HG02938 (cell line): ENCODE results near the gene SPRR1A.

Experiments used
- ATAC-seq: cut with Tn5 transposase; IDR thresholded peaks from one replicate; pipeline ENCODE4 v1.9.1; 2021; ENCODE audit warnings: mild to moderate bottlenecking, moderate library complexity; ENCODE audit not compliant: unreplicated experiment

Gene SPRR1A

DNA sequence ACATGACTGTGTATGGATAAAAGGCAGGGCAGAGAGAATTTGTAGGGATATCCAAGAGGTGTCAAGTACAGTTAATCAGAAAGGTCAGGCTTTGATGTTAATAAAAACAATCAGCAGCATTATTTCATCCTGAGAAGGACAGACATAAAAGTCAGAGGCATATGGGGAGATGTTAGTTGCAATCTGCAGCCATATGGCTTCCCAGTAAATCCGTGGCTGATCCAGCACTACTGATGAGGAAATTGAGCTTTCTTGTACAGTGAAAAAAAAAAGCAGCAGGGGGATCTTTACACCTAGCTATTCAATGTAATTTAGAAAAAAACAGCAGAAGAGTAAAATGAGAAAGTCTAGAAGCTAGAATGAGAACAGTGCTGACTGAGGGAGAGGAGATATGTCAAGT is 44.9 kb downstream of the SPRR1A start:
- ATAC-seq: no peak

DNA sequence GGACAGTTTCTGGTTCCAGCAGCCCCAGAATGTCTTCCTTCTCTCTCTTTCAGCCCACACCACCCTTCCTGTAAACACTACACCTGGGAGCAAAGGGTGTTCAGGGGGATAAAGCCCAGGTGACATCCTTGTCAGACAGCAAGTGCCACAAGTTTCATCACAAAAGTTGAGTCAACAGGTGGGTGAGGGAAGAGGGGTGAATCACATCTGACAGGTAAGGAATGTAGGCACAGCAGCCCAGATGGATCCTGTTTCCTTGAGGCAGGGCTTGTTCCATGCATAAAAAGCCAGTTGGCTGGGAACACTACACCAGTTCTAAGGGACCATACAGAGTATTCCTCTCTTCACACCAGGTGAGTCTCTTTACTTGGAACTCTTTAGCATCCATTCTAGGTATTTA is 47.0 kb downstream of the SPRR1A start, which contains the start of gene SPRR1B:
Gene SPRR1B (plus strand): TSS at position 309 of the 400 bp plus-strand sequence. CDS start 1,143 bp downstream, outside the sequence.
- no peak for ATAC-seq

DNA sequence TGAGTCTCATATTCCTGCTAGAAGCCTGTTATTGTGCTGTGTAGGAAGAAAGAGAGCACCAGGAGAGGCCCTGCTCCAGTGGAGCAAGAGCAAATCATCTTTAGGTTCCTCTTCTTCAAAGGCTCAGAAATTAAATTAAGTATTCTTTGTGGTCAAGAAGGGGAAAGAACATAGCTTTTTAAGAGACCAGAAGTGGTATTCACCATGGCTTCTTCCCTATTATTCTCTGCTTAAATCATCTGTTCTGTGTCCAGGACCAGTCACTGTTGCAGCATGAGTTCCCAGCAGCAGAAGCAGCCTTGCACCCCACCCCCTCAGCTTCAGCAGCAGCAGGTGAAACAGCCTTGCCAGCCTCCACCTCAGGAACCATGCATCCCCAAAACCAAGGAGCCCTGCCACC is 48.2 kb downstream of the SPRR1A start:
- no peak for ATAC-seq

DNA sequence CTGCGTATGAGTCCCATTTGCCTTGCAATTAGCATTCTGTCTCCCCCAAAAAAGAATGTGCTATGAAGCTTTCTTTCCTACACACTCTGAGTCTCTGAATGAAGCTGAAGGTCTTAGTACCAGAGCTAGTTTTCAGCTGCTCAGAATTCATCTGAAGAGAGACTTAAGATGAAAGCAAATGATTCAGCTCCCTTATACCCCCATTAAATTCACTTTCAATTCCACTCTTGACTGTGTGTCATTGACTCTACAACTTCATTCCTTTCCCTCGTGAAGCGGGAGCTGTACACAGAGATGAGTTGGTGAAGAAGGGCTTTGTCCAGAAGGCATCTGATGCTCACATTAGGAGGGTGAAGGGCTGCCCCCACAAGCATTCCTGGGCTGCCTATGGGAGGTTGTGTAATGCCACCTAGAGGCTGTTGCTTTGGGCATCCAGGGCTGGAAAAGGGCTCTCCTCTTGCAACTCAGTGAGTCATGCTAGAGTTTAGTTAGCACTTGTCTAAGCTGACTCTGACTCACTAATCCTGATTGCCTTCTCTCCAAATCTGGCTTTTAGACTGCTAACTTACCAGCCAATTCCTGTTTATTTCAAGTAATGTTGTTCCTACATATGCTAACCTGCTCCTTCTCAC is 48.9 kb downstream of the SPRR1A start:
- ATAC-seq: no peak

DNA sequence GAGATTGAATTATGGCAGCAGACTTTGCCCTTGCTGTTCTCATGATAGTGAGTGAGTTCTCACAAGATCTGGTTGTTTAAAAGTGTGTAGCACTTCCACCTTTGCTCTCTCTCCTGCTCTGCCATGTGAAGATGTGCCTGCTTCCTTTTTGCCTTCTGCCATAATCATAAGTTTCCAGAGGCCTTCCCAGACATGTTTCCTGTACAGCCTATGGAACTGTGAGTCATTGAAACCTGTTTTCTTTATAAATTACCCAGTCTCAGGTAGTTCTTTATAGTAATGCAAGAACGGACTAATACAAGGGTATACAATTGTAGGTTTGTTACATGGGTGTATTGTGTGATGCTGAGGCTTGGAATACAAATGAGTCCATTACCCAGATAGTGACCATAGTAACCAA is 51.3 kb downstream of the SPRR1A start:
- ATAC-seq: no peak
